ENCODE results near the gene GOLGA7B.
A peak's percentile ranks its signal among the peaks of the same experiment; 100 is the strongest.

GOLGA7B gene

GRCh38 chr10:97901381-97901780 lies 51.7 kb downstream of the GOLGA7B start:
- Histone ChIP-seq H3K4me1 (no peaks in the 10 kb centered on the region), H3K36me3 (replicated peaks) (no peaks in the 10 kb centered on the region), H3K9me3 (no peaks in the 10 kb centered on the region), H3K27me3 (ENCODE audit: low read depth) (peaks cover 18% of the 10 kb centered on the region), H3K4me3 (no peak overlapping the region)
- in situ Hi-C loops (cut with MboI; ENCODE audit: low sequenced_read_pairs): no loop called here
- no peak for DNase-seq (ENCODE audit: low spot score in 2 of 2)

GRCh38 chr10:97903128-97904017 lies 53.7 kb downstream of the GOLGA7B start:
- peaks cover 34% of the 10 kb centered on the region for H3K27me3 ChIP-seq (ENCODE audit: low read depth)

GRCh38 chr10:97904018-97904381 lies 54.4 kb downstream of the GOLGA7B start:
- no peak overlapping the region for H3K4me3 ChIP-seq
- H3K36me3 ChIP-seq (replicated peaks): no peaks in the 10 kb centered on the region
- DNase-seq (ENCODE audit: low spot score in 2 of 2): no peak
- no peaks in the 10 kb centered on the region for H3K9me3 ChIP-seq
- no peaks in the 10 kb centered on the region for H3K4me1 ChIP-seq
- peaks cover 40% of the 10 kb centered on the region for H3K27me3 ChIP-seq (ENCODE audit: low read depth)
- in situ Hi-C loops (cut with MboI; ENCODE audit: low sequenced_read_pairs): no loop called here

More at GRCh38 chr10:97903128-97904017, 53.7 kb downstream of the GOLGA7B start:
- no peak for DNase-seq (ENCODE audit: low spot score in 2 of 2)
- H3K9me3 ChIP-seq: no peaks in the 10 kb centered on the region
- no peak overlapping the region for H3K4me3 ChIP-seq
- H3K4me1 ChIP-seq: no peaks in the 10 kb centered on the region
- no peaks in the 10 kb centered on the region for H3K36me3 ChIP-seq (replicated peaks)
- in situ Hi-C loops (cut with MboI; ENCODE audit: low sequenced_read_pairs): no loop called here

GRCh38 chr10:97904576-97904975 lies 54.9 kb downstream of the GOLGA7B start:
- Histone ChIP-seq H3K4me1 (no peaks in the 10 kb centered on the region), H3K9me3 (no peaks in the 10 kb centered on the region), H3K36me3 (replicated peaks) (no peaks in the 10 kb centered on the region), H3K27me3 (ENCODE audit: low read depth) (peaks cover 46% of the 10 kb centered on the region), H3K4me3 (no peak overlapping the region)
- DNase-seq (ENCODE audit: low spot score in 2 of 2): no peak
- in situ Hi-C loops (cut with MboI; ENCODE audit: low sequenced_read_pairs): no loop called here

GRCh38 chr10:97905276-97905675 lies 55.6 kb downstream of the GOLGA7B start:
- H3K9me3 ChIP-seq: no peaks in the 10 kb centered on the region
- in situ Hi-C loops (cut with MboI; ENCODE audit: low sequenced_read_pairs): no loop called here

GRCh38 chr10:97907211-97907610 lies 57.6 kb downstream of the GOLGA7B start:
- no peak for DNase-seq (ENCODE audit: low spot score in 2 of 2)
- H3K4me3 ChIP-seq: no peak overlapping the region
- no peaks in the 10 kb centered on the region for H3K4me1 ChIP-seq
- in situ Hi-C loops (cut with MboI; ENCODE audit: low sequenced_read_pairs): no loop called here
- H3K27me3 ChIP-seq (ENCODE audit: low read depth): peaks cover 65% of the 10 kb centered on the region
- no peaks in the 10 kb centered on the region for H3K9me3 ChIP-seq
- H3K36me3 ChIP-seq (replicated peaks): no peaks in the 10 kb centered on the region

More at GRCh38 chr10:97905276-97905675, 55.6 kb downstream of the GOLGA7B start:
- Histone ChIP-seq H3K36me3 (replicated peaks) (no peaks in the 10 kb centered on the region), H3K27me3 (ENCODE audit: low read depth) (peaks cover 52% of the 10 kb centered on the region), H3K4me1 (no peaks in the 10 kb centered on the region), H3K4me3 (no peak overlapping the region)
- no peak for DNase-seq (ENCODE audit: low spot score in 2 of 2)

- no peaks in the 10 kb centered on the region for H3K4me1 ChIP-seq
- H3K36me3 ChIP-seq (replicated peaks): no peaks in the 10 kb centered on the region
- DNase-seq (ENCODE audit: low spot score in 2 of 2): no peak
- no peak overlapping the region for H3K4me3 ChIP-seq
- no peaks in the 10 kb centered on the region for H3K9me3 ChIP-seq
- in situ Hi-C loops (cut with MboI; ENCODE audit: low sequenced_read_pairs): no loop called here
- peaks cover 68% of the 10 kb centered on the region for H3K27me3 ChIP-seq (ENCODE audit: low read depth)
Measured at GRCh38 chr10:97907830-97908229, 58.2 kb downstream of the GOLGA7B start.

GRCh38 chr10:97910661-97911060 lies 61.0 kb downstream of the GOLGA7B start:
- peaks cover 57% of the 10 kb centered on the region for H3K27me3 ChIP-seq (ENCODE audit: low read depth)
- in situ Hi-C loops (cut with MboI; ENCODE audit: low sequenced_read_pairs): loop anchor here (10.0 kb wide), 1 partner anchor 134 kb away; no protein-coding TSS in a partner anchor

GRCh38 chr10:97911217-97911616 lies 61.6 kb downstream of the GOLGA7B start:
- H3K4me1 ChIP-seq: no peaks in the 10 kb centered on the region
- no peak for DNase-seq (ENCODE audit: low spot score in 2 of 2)
- no peak overlapping the region for H3K4me3 ChIP-seq
- H3K9me3 ChIP-seq: no peaks in the 10 kb centered on the region
- H3K36me3 ChIP-seq (replicated peaks): no peaks in the 10 kb centered on the region
- in situ Hi-C loops (cut with MboI; ENCODE audit: low sequenced_read_pairs): loop anchor here (10.0 kb wide), 1 partner anchor 134 kb away; no protein-coding TSS in a partner anchor
- peaks cover 52% of the 10 kb centered on the region for H3K27me3 ChIP-seq (ENCODE audit: low read depth)

More at GRCh38 chr10:97910661-97911060, 61.0 kb downstream of the GOLGA7B start:
- Histone ChIP-seq H3K36me3 (replicated peaks) (no peaks in the 10 kb centered on the region), H3K4me1 (no peaks in the 10 kb centered on the region), H3K4me3 (no peak overlapping the region), H3K9me3 (no peaks in the 10 kb centered on the region)
- no peak for DNase-seq (ENCODE audit: low spot score in 2 of 2)

- no peaks in the 10 kb centered on the region for H3K9me3 ChIP-seq
- no peak overlapping the region for H3K4me3 ChIP-seq
- DNase-seq (ENCODE audit: low spot score in 2 of 2): no peak
- H3K27me3 ChIP-seq (ENCODE audit: low read depth): peaks cover 36% of the 10 kb centered on the region
- no peaks in the 10 kb centered on the region for H3K4me1 ChIP-seq
- in situ Hi-C loops (cut with MboI; ENCODE audit: low sequenced_read_pairs): loop anchor here (10.0 kb wide), 1 partner anchor 132 kb away; no protein-coding TSS in a partner anchor
- H3K36me3 ChIP-seq (replicated peaks): no peaks in the 10 kb centered on the region
Measured at GRCh38 chr10:97913193-97913592, 63.5 kb downstream of the GOLGA7B start.

GRCh38 chr10:97913614-97914013 lies 64.0 kb downstream of the GOLGA7B start:
- Histone ChIP-seq H3K36me3 (replicated peaks) (no peaks in the 10 kb centered on the region), H3K4me1 (no peaks in the 10 kb centered on the region), H3K9me3 (no peaks in the 10 kb centered on the region), H3K4me3 (no peak overlapping the region), H3K27me3 (ENCODE audit: low read depth) (peaks cover 34% of the 10 kb centered on the region)
- DNase-seq (ENCODE audit: low spot score in 2 of 2): no peak
- in situ Hi-C loops (cut with MboI; ENCODE audit: low sequenced_read_pairs): loop anchor here (10.0 kb wide), 1 partner anchor 131 kb away; no protein-coding TSS in a partner anchor

GRCh38 chr10:97914171-97914836 lies 64.7 kb downstream of the GOLGA7B start:
- Histone ChIP-seq H3K27me3 (ENCODE audit: low read depth) (peaks cover 27% of the 10 kb centered on the region), H3K36me3 (replicated peaks) (no peaks in the 10 kb centered on the region), H3K4me3 (no peak overlapping the region), H3K4me1 (no peaks in the 10 kb centered on the region), H3K9me3 (no peaks in the 10 kb centered on the region)
- in situ Hi-C loops (cut with MboI; ENCODE audit: low sequenced_read_pairs): loop anchor here (10.0 kb wide), 1 partner anchor 130 kb away; no protein-coding TSS in a partner anchor
- DNase-seq (ENCODE audit: low spot score in 2 of 2): no peak

GRCh38 chr10:97914837-97915211 lies 65.2 kb downstream of the GOLGA7B start:
- in situ Hi-C loops (cut with MboI; ENCODE audit: low sequenced_read_pairs): loop anchor here (10.0 kb wide), 1 partner anchor 130 kb away; no protein-coding TSS in a partner anchor
- no peaks in the 10 kb centered on the region for H3K4me1 ChIP-seq
- H3K4me3 ChIP-seq: no peak overlapping the region
- H3K27me3 ChIP-seq (ENCODE audit: low read depth): peaks cover 22% of the 10 kb centered on the region
- no peaks in the 10 kb centered on the region for H3K9me3 ChIP-seq
- no peaks in the 10 kb centered on the region for H3K36me3 ChIP-seq (replicated peaks)
- peak; percentile 45 to 88 for DNase-seq (ENCODE audit: low spot score in 2 of 2)

Data from HAP-1 (cell line).